Effector memory CD4-positive, alpha-beta T cell (primary cell): ENCODE measurements around the gene ZNF648.
"Not testable (repeated sequence)": the region's sequence is repeated elsewhere in the genome, so short reads cannot be mapped to it uniquely, and the experiment has no call there.

Source experiments
- DNase-seq, 3 donors: peaks; one replicate each; pipeline ENCODE4 v3.0.0-alpha.2; 2020
- H3K27ac ChIP-seq: 2 replicates; pipeline ENCODE4 v1.7.0; 2013; ENCODE audit warnings: mild to moderate bottlenecking, low read length, moderate library complexity; ENCODE audit not compliant: insufficient read depth, poor library complexity, severe bottlenecking
- H3K27me3 ChIP-seq: replicated peaks from 2 replicates; pipeline ENCODE4 v1.7.0; 2013; ENCODE audit warnings: mild to moderate bottlenecking, low read length; ENCODE audit not compliant: insufficient read depth, control insufficient read depth, poor library complexity, severe bottlenecking
- H3K36me3 ChIP-seq: 2 replicates; pipeline ENCODE4 v1.7.0; 2013; ENCODE audit warnings: mild to moderate bottlenecking, low read length, moderate library complexity; ENCODE audit not compliant: control insufficient read depth, insufficient read depth
- H3K4me1 ChIP-seq: 2 replicates; pipeline ENCODE4 v1.7.0; 2013; ENCODE audit warnings: low read length, mild to moderate bottlenecking; ENCODE audit not compliant: control insufficient read depth, insufficient read depth, poor library complexity, severe bottlenecking
- H3K4me3 ChIP-seq: 2 replicates; pipeline ENCODE4 v1.7.0; 2013; ENCODE audit warnings: low read length, low read depth, mild to moderate bottlenecking; ENCODE audit not compliant: insufficient read depth, poor library complexity, severe bottlenecking
- H3K9me3 ChIP-seq: 2 replicates; pipeline ENCODE4 v1.7.0; 2013; ENCODE audit warnings: mild to moderate bottlenecking, low read length, moderate library complexity; ENCODE audit not compliant: control insufficient read depth
- total RNA-seq, 3 donors: gene quantifications; one replicate each; lab custom pipeline; 2026; lab: John Stamatoyannopoulos, UW

Gene ZNF648, protein sequence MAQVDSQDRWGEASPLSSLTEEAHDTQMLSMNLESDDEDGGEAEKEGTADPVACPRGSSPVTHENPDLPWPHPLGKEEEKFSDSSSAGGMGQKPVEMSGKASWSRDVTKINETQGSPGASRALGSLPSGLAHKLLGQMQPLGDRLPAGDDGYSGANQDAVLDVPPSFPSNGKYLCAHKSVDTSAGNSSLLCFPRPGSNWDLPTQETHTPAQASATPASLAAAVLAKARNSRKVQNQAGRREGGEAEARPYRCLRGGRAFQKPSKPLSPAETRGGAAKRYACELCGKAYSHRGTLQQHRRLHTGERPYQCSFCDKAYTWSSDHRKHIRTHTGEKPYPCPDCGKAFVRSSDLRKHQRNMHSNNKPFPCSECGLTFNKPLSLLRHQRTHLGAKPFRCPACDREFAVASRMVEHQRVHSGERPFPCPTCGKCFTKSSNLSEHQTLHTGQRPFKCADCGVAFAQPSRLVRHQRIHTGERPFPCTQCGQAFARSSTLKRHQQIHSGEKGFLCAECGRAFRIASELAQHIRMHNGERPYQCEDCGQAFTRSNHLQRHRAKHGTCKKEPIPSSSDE
- 0 reads per million in 3 donors for total RNA-seq

DNA sequence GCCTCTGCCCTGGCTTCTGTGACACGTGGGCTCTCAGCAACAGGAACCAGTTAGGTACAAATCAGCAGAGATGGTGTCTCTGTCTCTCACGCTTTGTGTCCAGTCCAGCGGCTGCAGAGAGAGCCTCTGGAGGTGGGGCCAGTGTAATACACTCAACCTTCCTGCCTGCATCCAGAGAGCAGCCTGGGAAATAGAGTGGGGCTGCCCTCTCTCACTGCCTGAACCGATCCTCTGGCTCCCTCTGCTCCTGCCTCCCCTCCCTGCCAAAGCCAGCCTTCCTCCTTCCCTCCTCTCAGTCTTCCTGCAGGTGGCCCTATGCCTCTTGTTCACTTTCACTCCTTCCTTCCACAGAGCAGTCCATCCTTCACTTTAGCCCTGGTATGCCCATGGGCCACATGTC is at the start of gene ZNF648:
TSS of gene ZNF648 (minus strand) at position 119 of the 400 bp plus-strand sequence. CDS start 3,702 bp downstream, outside the sequence.
- H3K27ac ChIP-seq: no peak within 1 kb of the TSS
- H3K36me3 ChIP-seq: no peaks in the 10 kb centered on the region
- peaks cover 10% of the 10 kb centered on the region for H3K27me3 ChIP-seq
- H3K4me1 ChIP-seq: no peaks in the 10 kb centered on the region
- no peak within 1 kb of the TSS for H3K4me3 ChIP-seq
- no peaks in the 10 kb centered on the region for H3K9me3 ChIP-seq
- no peak for DNase-seq

DNA sequence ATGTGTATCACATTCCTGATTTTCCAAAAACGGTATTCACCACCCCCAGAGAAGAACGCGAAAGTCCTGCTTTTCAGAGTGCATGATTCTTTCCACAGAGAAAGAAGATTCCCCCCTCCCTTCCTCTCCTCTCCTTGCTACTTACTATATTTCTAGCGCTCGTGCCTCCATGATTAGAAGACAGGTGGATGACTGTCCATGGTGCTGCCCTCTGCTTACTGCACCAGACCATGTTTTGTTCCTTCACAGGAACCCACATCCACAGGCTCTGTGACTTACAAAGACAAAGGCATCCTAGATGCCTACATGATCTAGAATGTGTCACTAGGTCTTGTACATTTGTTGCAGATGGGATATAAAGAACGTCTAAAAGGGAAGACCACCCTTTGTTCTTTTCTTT is 49.1 kb upstream of the ZNF648 start:
- H3K4me3 ChIP-seq: no peak overlapping the region
- DNase-seq: no peak
- H3K4me1 ChIP-seq: no peaks in the 10 kb centered on the region
- H3K9me3 ChIP-seq: no peaks in the 10 kb centered on the region
- H3K27ac ChIP-seq: no peak overlapping the region
- H3K27me3 ChIP-seq: no peaks in the 10 kb centered on the region
- H3K36me3 ChIP-seq: no peaks in the 10 kb centered on the region

- H3K36me3 ChIP-seq: no peaks in the 10 kb centered on the region
- H3K27ac ChIP-seq: no peak overlapping the region
- H3K9me3 ChIP-seq: no peaks in the 10 kb centered on the region
- no peak for DNase-seq
- no peaks in the 10 kb centered on the region for H3K27me3 ChIP-seq
- no peaks in the 10 kb centered on the region for H3K4me1 ChIP-seq
- no peak overlapping the region for H3K4me3 ChIP-seq
Measured at GRCh38 chr1:182109771-182110170, 48.3 kb upstream of the ZNF648 start.

- H3K27me3 ChIP-seq: no peaks in the 10 kb centered on the region
- no peaks in the 10 kb centered on the region for H3K36me3 ChIP-seq
- no peaks in the 10 kb centered on the region for H3K4me1 ChIP-seq
- no peak overlapping the region for H3K27ac ChIP-seq
- no peaks in the 10 kb centered on the region for H3K9me3 ChIP-seq
- no peak overlapping the region for H3K4me3 ChIP-seq
- DNase-seq: no peak
Measured at GRCh38 chr1:182107209-182107608, 45.7 kb upstream of the ZNF648 start.

DNA sequence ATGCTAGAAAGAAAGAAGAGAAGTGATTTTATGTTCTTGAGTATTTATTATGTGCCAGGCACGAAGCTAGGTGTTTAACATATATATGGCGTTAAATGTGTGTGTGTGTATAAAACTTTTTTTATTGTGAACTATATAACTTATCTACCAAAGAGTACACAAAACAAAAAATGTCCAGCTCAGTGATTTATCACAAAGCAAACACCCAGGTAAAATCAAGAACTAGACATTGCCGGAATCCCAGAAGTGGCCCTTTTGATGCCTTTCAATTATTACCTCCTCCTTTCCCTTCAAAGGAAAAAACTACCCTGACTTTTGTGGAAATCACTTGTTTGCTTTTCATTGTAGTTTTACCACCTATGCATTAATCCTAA is 40.5 kb upstream of the ZNF648 start:
- Histone ChIP-seq H3K9me3 (no peaks in the 10 kb centered on the region), H3K4me3 (no peak overlapping the region), H3K27ac (no peak overlapping the region), H3K36me3 (no peaks in the 10 kb centered on the region), H3K27me3 (no peaks in the 10 kb centered on the region), H3K4me1 (no peaks in the 10 kb centered on the region)
- DNase-seq: no peak

- no peaks in the 10 kb centered on the region for H3K36me3 ChIP-seq
- H3K9me3 ChIP-seq: no peaks in the 10 kb centered on the region
- no peaks in the 10 kb centered on the region for H3K27me3 ChIP-seq
- DNase-seq: no peak
- H3K4me1 ChIP-seq: no peaks in the 10 kb centered on the region
- no peak overlapping the region for H3K27ac ChIP-seq
- no peak overlapping the region for H3K4me3 ChIP-seq
Measured at GRCh38 chr1:182101415-182102042, 40.0 kb upstream of the ZNF648 start.

DNA sequence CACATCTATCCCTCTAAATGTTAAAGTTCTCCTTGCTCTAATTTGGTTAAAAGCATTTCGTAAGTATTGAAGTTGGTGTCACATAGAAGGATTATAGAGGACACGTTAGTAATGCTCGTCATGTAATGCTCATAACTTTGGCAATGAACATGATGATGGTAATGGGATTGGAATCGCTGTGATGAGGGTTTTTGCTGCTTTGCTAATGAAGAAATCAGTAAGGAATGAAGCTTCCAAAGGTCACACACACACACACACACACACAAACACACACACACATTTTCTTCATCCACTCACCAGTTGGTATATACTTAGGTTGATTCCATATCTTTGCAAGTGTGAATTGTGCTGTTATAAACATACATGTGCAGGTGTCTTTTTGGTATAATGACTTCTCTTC is 36.8 kb upstream of the ZNF648 start:
- H3K36me3 ChIP-seq: no peaks in the 10 kb centered on the region
- H3K9me3 ChIP-seq: no peaks in the 10 kb centered on the region
- no peak for DNase-seq
- H3K27me3 ChIP-seq: no peaks in the 10 kb centered on the region
- H3K4me3 ChIP-seq: no peak overlapping the region
- H3K4me1 ChIP-seq: no peaks in the 10 kb centered on the region
- no peak overlapping the region for H3K27ac ChIP-seq

- Histone ChIP-seq H3K36me3 (no peaks in the 10 kb centered on the region), H3K4me3 (no peak overlapping the region), H3K27ac (no peak overlapping the region), H3K9me3 (no peaks in the 10 kb centered on the region), H3K27me3 (no peaks in the 10 kb centered on the region), H3K4me1 (no peaks in the 10 kb centered on the region)
- no peak for DNase-seq
Measured at GRCh38 chr1:182095946-182096345, 34.4 kb upstream of the ZNF648 start.

DNA sequence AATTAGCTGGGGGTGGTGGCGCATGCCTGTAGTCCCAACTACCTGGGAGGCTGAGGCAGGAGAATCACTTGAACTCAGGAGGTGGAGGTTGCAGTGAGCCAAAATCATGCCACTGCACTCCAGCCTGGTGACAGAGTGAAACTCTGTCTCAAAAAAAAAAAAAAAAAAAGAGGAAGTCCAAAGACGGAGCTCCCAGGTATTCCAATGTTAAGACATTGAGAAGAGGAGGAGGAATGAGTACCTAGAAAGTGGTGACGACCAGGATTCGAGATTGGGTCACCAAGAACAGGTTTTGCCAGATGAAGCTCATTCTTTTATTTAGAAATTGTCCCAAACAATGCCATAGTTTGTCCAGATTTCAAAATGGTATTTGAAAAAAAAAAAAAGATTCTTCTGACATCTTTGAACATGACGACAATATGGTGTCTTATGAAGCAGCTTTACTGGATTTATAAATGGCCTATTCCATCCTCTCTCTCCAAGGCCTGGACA is 33.0 kb upstream of the ZNF648 start:
- not testable (repeated sequence) for DNase-seq, H3K4me1 ChIP-seq, H3K36me3 ChIP-seq, H3K9me3 ChIP-seq, H3K27me3 ChIP-seq, H3K27ac ChIP-seq, H3K4me3 ChIP-seq

DNA sequence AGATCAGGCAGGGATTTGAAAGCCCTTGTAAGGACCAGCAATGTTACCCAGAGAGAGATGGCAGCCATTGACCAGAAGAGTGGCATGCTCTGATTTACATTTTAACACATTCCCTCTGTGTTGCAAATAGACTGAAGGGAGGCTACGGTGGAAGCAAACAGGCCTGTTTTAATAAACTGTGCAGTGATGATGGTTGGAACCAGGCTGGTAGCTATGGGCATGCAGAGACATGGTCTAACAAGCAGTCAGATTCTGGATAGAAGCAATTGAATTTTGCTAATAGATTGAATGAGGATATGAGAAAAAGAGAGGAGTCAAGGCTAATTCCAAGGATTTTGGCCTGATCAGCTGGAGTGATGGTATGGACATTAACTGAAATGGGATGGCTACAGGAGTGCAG is 32.3 kb upstream of the ZNF648 start:
- H3K27me3 ChIP-seq: no peaks in the 10 kb centered on the region
- H3K4me1 ChIP-seq: peaks cover 9% of the 10 kb centered on the region
- no peak overlapping the region for H3K4me3 ChIP-seq
- DNase-seq: no peak
- no peaks in the 10 kb centered on the region for H3K36me3 ChIP-seq
- H3K27ac ChIP-seq: no peak overlapping the region
- H3K9me3 ChIP-seq: no peaks in the 10 kb centered on the region
